ENCODE measurements around the gene CELF2.

Gene CELF2

GRCh38 chr10:11280187-11280932 is 262.7 kb downstream of the CELF2 start:
- no peak for TF ChIP-seq CTCF (conservative IDR thresholded peaks at IDR 0.05)
- no peak overlapping the region for H3K27ac ChIP-seq

GRCh38 chr10:11282156-11282555 is 264.5 kb downstream of the CELF2 start:
- no peak overlapping the region for H3K27ac ChIP-seq
- TF ChIP-seq CTCF (conservative IDR thresholded peaks at IDR 0.05), result no peak

GRCh38 chr10:11282661-11283060 is 265.0 kb downstream of the CELF2 start:
- no peak for TF ChIP-seq CTCF (conservative IDR thresholded peaks at IDR 0.05)
- no peak overlapping the region for H3K27ac ChIP-seq

GRCh38 chr10:11284291-11285085 is 266.8 kb downstream of the CELF2 start:
- no peak overlapping the region for H3K27ac ChIP-seq
- no peak for TF ChIP-seq CTCF (conservative IDR thresholded peaks at IDR 0.05)

GRCh38 chr10:11285171-11285570 is 267.5 kb downstream of the CELF2 start:
- TF ChIP-seq CTCF (conservative IDR thresholded peaks at IDR 0.05), result no peak

GRCh38 chr10:11286261-11286852 is 268.7 kb downstream of the CELF2 start:
- TF ChIP-seq CTCF (conservative IDR thresholded peaks at IDR 0.05), result no peak
- H3K27ac ChIP-seq, result no peak overlapping the region

More at GRCh38 chr10:11285171-11285570, 267.5 kb downstream of the CELF2 start:
- no peak overlapping the region for H3K27ac ChIP-seq

- no peak overlapping the region for H3K27ac ChIP-seq
- no peak for TF ChIP-seq CTCF (conservative IDR thresholded peaks at IDR 0.05)
Observed at GRCh38 chr10:11288302-11288701, 270.6 kb downstream of the CELF2 start.
